Left ventricle myocardium superior (tissue), 1 donor: Measurements from ENCODE around the gene MED13L. TPM values are rescaled to one million over a fixed set of nuclear protein-coding genes. Genes with fewer than 3 reads are reported as not detected.
A peak's percentile ranks its signal among the peaks of the same experiment; 100 is the strongest.

Source experiments
- ATAC-seq: fragments of 200-7000 bp; cut with Tn5 transposase; one replicate; pipeline ENCODE4 v1.9.1; 2020; ENCODE audit warnings: mild to moderate bottlenecking, moderate library complexity
- DNase-seq: peaks from one replicate; pipeline ENCODE4 v3.0.0-alpha.2; 2020
- intact Hi-C: fragments of 100-400 bp; cut with micrococcal nuclease; formaldehyde crosslinking; loops from one replicate; pipeline ENCODE4 v1.11.0; 2022
- total RNA-seq: library from RNA; stranded (reverse); fragmentation: NEBNext Ultra II Directional; extraction: Animal tissue kit (Norgen Biotek cat#: 25700); gene quantifications from one replicate; pipeline ENCODE4 v1.2.1, GENCODE V29; 2021
- donor health status: DM: no; HTN: yes; CAD: no; lungs with severe emphysema.

The MED13L gene
- total RNA-seq, 1 donor from 2014 or later = 64.0 TPM

DNA sequence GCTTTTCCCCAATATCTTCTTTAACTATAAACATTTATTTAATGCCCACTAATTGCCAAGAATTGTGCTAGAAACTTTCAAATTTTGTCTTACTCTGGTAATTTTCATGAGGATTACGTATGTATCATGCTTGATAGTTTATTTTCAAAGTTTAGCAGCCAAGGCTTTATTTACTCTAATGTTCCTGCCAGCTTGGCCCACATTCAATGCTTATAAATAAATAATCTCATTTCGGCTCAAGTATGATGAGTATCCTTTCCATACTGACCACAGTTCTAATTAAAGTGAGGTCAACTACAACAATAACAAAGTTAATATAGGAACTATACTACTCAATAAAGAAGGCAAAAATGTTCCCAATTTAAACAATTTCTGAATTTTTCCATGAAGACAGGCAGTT is 259.2 kb downstream of the MED13L start:
- ATAC-seq = peak; percentile 51
- no peak for DNase-seq
- intact Hi-C loops = loop anchor here (10.0 kb wide), 3 partner anchors 127 to 687 kb away; no protein-coding TSS in a partner anchor

DNA sequence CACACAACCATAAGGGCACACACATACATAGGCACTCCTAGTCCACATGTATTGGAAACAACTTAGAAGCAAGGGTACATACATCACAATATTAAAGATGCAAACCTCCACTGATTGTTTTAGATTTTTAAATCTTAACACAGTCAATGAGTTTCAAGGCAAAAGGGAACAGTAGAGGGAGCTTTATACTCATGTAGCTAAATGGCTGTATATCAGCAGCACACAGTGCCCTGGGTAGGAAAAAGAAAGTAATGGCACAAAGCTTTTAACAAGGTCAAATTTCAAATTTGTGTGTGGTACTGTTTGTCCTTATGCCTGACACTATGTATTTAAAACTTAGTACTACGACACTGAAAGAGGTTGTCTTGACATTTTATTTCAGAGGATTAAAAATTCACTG is 262.0 kb downstream of the MED13L start:
- DNase-seq = no peak
- intact Hi-C loops = loop anchor here (10.0 kb wide), 3 partner anchors 129 to 689 kb away; no protein-coding TSS in a partner anchor
- peak; percentile 80 for ATAC-seq

- DNase-seq = no peak
- intact Hi-C loops = loop anchor here (10.0 kb wide), 3 partner anchors 132 to 692 kb away; no protein-coding TSS in a partner anchor
- ATAC-seq = no peak
Observed at GRCh38 chr12:116012757-116013156, 264.7 kb downstream of the MED13L start.

- intact Hi-C loops = loop anchor here (10.0 kb wide), 3 partner anchors 134 to 694 kb away; no protein-coding TSS in a partner anchor
- DNase-seq (no peak), ATAC-seq (no peak)
Observed at GRCh38 chr12:116011217-116011616, 266.3 kb downstream of the MED13L start.

DNA sequence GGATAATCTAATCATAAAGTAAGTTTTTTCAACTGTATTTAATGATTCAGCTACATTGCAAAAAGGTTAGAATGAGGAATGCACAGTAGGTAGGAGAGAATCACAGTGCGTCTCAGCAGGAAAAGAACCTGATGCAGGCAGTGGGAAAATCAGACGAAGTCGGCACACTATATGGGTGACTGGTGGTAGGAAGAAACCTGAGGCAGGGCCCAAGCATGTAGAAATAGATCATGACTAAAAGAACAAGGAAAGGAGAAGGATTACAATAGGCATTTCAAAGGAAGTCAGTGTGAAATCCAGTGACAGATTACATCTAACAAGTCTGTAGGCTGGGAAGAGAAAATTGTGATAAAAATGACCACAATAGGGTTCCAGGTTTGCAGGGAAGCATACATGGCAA is 267.0 kb downstream of the MED13L start:
- intact Hi-C loops = loop anchor here (10.0 kb wide), 3 partner anchors 134 to 694 kb away; no protein-coding TSS in a partner anchor
- DNase-seq (no peak), ATAC-seq (no peak)

DNA sequence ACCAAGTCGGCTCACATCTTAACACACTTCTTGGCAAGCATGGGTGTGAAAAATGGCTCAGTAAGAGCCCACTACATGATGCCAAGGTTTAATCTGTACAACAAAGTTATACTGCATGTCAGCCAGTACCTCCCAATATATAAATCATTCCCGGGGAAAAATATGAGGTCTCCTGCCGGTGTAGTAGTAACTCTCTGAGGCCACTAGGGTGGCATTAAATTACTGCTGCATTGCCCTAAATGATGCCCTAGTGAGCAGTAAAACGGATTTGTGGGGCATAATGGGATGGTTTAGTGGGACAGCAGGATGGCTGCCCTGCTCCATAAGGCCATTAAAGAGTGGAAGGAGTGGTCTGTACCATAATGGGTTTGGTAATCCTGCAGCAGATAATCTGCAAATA is 267.7 kb downstream of the MED13L start:
- no peak for ATAC-seq
- intact Hi-C loops = loop anchor here (10.0 kb wide), 3 partner anchors 135 to 695 kb away; no protein-coding TSS in a partner anchor
- no peak for DNase-seq

DNA sequence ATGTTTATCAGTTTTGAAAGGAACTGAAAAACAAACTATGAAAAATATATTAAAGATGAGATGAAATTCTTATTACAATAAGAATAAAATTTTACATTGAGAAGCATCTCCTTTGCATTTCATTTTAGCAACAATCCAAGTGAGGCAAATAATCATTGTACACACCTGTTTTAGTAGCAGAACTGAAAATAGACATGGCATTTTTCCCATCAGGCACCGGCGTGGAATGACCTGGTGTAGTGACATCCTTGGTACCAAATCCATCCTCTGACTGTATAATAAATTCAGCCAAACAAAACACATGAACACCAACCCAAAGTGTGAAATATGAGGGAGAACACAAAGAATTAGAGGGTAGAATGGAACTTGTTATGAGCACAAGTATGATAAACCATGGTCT is 271.4 kb downstream of the MED13L start:
- DNase-seq (no peak), ATAC-seq (no peak)
- intact Hi-C loops = no loop called here

- ATAC-seq (no peak), DNase-seq (no peak)
- intact Hi-C loops = no loop called here
Observed at GRCh38 chr12:116002890-116003536, 274.5 kb downstream of the MED13L start.

GRCh38 chr12:116000252-116000651 is 277.2 kb downstream of the MED13L start:
- intact Hi-C loops = no loop called here
- DNase-seq (no peak), ATAC-seq (no peak)

DNA sequence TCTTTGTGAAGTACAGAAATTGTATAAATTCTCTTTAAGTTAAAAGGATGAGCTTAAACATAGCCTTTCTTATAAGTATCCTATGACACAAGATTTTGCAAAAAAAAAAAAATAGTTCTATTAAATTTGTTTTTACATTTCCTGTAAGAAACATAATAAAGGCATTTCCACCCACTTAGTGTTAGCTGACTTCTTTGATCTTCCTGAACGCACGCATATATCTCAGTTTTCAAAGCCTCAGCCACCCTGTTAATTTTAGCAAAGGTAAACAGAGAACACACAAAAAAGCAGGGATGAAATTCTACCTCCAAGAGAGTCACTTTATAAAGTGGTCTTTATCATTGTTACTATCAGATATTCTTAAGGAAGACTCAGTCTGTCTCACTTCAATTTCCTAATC is 277.9 kb downstream of the MED13L start:
- intact Hi-C loops = loop anchor here (10.0 kb wide), 1 partner anchor 605 kb away; no protein-coding TSS in a partner anchor
- DNase-seq = no peak

GRCh38 chr12:115998794-115999478 is 278.6 kb downstream of the MED13L start:
- ATAC-seq (no peak), DNase-seq (no peak)
- intact Hi-C loops = loop anchor here (10.0 kb wide), 1 partner anchor 606 kb away; no protein-coding TSS in a partner anchor

More for the DNA sequence above, 277.9 kb downstream of the MED13L start:
- no peak for ATAC-seq

DNA sequence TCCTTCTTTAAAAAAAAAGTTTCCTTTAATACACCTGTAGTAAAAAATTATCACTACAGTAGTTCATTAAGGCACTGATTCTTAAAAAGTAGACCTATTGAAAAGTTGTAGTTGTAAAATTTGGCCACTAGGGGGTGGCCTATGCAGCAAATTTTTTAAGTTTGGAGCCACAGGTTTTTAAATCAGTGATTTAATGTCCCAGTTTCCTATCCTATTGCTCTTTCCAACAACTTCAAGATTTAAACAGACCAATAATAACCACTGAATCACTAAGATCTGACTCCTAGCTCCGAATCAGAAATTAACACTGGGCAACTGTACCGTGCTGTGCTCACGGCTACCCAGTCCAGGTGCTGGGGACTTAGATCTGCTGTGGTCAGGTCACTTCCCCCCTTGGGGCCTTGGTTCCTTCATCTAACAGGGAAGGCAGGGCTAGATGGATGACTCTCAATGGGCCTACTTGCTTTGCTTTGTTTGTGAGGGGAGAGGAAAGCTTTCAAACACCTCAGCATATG is 279.3 kb downstream of the MED13L start:
- ATAC-seq (peak; percentile 42), DNase-seq (no peak)
- intact Hi-C loops = loop anchor here (10.0 kb wide), 1 partner anchor 607 kb away; no protein-coding TSS in a partner anchor

DNA sequence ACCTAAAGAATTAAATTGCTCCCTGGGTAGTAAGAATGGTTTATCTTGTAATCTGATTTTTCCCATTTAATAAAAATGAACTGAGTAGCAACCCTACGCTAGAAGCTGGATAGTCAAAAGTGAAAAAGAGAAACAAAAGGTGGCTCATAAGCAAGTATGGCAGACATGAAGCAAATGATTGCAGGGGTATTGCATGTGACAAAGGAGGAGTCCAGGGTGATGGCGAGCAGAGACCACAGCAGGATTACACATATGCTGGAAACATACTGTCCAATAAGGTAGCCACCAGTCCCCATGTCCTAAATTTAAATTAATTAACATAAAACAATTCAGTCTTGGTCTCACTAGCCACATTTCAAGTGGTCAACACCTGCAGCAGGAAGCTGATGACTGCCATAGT is 283.8 kb downstream of the MED13L start:
- no peak for DNase-seq
- ATAC-seq = no peak
- intact Hi-C loops = loop anchor here (10.0 kb wide), 1 partner anchor 611 kb away; no protein-coding TSS in a partner anchor

GRCh38 chr12:115990241-115990640 is 287.3 kb downstream of the MED13L start:
- ATAC-seq (no peak), DNase-seq (no peak)
- intact Hi-C loops = loop anchor here (10.0 kb wide), 1 partner anchor 615 kb away; no protein-coding TSS in a partner anchor

DNA sequence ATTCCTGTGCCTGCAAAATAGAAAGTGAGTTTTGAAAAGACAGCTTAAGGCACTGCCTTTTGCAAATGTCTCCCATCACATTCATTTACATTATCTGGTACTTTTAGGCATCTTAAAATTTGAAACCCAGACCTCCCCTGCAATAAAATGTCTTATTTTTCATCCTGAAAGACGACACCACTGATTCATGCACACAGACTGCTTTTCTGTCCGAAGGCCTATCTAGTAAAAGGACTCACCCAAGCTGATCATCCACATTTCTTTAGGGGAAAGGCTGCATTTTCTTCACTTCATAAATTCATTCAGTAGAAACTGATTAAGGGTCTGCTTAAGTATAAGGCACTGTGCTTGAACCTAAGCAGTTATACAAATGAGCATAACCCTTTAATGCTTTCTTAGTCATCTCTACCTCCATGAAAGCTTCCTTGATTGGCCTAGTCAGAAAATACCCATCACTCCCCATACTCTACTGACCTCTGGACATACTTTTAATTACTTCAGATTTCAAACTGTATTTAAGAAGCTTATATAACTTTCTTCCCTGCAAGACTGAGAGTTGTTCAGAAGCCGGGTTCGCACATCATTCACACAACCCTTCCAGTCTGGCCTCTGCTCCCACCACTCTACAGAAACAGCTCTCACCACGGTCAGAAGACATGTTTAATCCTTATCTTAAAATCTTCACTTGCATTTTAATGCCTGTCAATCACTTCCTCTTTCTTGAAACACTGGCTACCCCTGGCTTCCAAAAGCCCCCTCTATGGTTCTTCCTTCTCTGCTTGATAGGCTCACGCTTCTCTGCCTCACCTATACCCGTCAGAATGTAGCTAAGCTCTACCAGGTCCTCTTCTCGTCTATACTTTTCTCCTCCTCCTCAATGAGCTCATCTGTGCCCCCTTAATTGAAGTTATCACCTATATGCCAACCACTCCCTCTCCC is 288.6 kb downstream of the MED13L start:
- ATAC-seq = no peak
- intact Hi-C loops = no loop called here

GRCh38 chr12:115988212-115988611 is 289.3 kb downstream of the MED13L start:
- intact Hi-C loops = no loop called here
- ATAC-seq = no peak
- DNase-seq = no peak

More for the DNA sequence above, 288.6 kb downstream of the MED13L start:
- no peak for DNase-seq

GRCh38 chr12:115984616-115985015 is 292.9 kb downstream of the MED13L start:
- intact Hi-C loops = no loop called here
- ATAC-seq (no peak), DNase-seq (no peak)

DNA sequence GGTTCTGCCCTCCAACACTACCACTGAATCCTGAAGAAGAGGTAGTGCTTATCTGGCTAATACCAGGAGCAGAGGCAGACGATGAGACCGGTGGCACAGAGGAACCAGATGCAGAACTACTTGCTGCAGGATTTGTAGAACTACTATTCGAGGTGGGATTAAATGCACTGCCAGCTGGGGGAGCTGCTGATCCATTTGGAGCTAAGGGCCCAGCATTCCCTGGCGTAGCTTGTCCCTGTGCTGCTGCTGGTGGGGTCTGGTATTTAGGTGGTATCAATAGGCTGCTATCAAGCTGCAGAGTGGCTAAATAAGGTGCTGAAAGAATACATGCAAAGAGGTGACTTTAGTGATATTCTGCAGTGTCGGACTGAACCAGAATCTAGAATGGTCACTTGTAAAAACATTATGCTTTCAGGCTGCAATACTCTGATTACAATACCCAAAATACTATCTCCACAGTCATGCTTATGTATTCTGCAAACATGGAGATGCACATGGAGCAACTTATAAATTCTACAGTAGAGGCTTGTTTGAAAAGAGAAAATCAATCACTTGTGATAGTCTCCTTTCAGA is 294.2 kb downstream of the MED13L start:
- intact Hi-C loops = no loop called here
- DNase-seq (no peak), ATAC-seq (no peak)

DNA sequence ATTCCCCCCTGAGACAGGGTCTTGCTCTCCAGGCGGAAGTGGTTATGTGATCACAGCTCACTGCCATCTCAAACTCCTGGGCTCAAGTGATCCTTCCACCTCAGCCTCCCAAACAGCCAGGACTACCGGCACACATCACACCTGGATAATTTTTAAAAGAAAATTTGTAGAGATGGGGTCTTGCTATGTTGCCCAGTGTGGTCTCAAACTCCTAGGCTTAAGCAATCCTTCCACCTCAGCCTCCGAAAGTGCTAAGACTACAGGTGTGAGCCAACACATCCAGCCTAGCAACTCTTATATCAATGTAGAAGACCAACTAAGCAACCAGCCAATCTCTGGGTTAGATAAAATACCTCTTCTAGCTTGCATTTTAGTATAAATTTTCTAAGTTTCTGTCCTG is 297.2 kb downstream of the MED13L start:
- ATAC-seq = no peak
- intact Hi-C loops = no loop called here

More for the DNA sequence above, 297.2 kb downstream of the MED13L start:
- no peak for DNase-seq
